Fibroblast of pulmonary artery (primary cell): ENCODE results near the gene GNG12.
"Not testable (repeated sequence)": the region's sequence is repeated elsewhere in the genome, so short reads cannot be mapped to it uniquely, and the experiment has no call there.

Experiments
- DNase-seq: peaks from one replicate; pipeline ENCODE4 v3.0.0-alpha.2; 2010; ENCODE audit warnings: low read depth
- H3K4me3 ChIP-seq: replicated peaks from 2 replicates; pipeline ENCODE4 v1.5.1; 2011; ENCODE audit warnings: low read depth, mild to moderate bottlenecking, control low read depth, low read length, moderate library complexity
- TF ChIP-seq, protein P1 (sequence below): IDR thresholded peaks from 2 replicates; pipeline ENCODE4 v1.5.1; 2011; ENCODE audit warnings: mild to moderate bottlenecking, control low read depth, low read length, inconsistent platforms; ENCODE audit errors: missing control alignments

GNG12 gene

GRCh38 chr1:67662884-67663283, 170.4 kb downstream of the GNG12 start:
- H3K4me3 ChIP-seq = no peak overlapping the region
- DNase-seq = no peak
- TF ChIP-seq, protein P1, sequence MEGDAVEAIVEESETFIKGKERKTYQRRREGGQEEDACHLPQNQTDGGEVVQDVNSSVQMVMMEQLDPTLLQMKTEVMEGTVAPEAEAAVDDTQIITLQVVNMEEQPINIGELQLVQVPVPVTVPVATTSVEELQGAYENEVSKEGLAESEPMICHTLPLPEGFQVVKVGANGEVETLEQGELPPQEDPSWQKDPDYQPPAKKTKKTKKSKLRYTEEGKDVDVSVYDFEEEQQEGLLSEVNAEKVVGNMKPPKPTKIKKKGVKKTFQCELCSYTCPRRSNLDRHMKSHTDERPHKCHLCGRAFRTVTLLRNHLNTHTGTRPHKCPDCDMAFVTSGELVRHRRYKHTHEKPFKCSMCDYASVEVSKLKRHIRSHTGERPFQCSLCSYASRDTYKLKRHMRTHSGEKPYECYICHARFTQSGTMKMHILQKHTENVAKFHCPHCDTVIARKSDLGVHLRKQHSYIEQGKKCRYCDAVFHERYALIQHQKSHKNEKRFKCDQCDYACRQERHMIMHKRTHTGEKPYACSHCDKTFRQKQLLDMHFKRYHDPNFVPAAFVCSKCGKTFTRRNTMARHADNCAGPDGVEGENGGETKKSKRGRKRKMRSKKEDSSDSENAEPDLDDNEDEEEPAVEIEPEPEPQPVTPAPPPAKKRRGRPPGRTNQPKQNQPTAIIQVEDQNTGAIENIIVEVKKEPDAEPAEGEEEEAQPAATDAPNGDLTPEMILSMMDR = no peak

DNA sequence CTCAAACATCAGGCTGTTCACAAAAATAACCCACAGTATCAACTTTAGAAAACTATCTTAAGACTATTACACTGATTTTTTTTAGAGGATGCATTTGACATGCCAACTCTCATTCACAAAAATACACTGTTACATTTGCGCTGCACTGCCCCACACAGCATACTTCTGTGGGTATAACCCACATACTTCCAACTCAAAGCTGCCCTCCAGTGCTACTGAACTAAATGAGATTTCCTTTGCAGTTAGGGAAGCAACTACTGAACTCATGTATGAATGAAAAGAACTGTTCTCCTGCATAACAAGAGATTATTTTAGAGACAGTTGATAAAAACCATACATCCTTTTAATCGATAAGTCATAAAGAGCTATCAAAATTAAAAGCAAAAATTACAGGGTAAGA, 174.0 kb downstream of the GNG12 start:
- no peak for DNase-seq
- no peak overlapping the region for H3K4me3 ChIP-seq
- TF ChIP-seq, protein P1 = no peak

DNA sequence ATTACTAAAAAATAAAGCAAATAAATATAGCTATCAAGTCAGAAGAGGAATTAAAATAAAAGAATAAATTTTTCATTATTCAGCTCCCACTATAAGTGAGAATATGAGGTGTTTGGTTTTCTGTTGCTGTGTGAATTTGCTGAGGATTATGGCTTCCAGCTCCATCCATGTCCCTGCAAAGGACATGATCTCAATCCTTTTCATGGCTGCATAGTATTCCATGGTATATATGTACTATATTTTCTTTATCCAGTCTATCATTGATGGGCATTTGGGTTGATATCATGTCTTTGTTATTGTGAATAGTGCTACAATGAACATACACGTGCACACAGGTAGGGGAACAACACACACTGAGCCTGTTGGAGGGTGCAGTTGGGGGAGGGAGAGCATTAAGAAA, 176.1 kb downstream of the GNG12 start:
- H3K4me3 ChIP-seq, DNase-seq: not testable (repeated sequence)

- H3K4me3 ChIP-seq = no peak overlapping the region
- TF ChIP-seq, protein P1 = no peak
- no peak for DNase-seq
Observed at GRCh38 chr1:67655581-67655980, 177.7 kb downstream of the GNG12 start.

GRCh38 chr1:67653304-67653703, 180.0 kb downstream of the GNG12 start:
- DNase-seq = no peak
- H3K4me3 ChIP-seq = no peak overlapping the region
- TF ChIP-seq, protein P1 = no peak

DNA sequence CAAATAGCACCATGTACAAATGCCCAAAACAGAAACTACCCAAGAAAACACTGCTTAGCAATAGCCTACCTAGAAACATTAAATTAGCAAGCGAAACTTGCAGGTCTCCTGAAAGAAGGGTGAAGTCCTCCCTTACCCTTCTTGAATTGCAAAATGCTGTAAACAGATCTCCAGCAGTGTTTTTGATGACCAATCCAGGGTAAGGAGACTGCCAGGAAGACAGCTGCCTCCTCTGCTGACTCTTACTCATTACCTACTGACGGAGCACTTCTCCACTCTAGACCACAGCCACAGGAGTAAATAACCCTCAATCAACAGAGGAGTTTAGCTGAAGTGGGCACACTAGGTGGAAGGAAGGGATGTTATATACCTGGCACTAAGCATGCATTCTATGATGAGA, 180.5 kb downstream of the GNG12 start:
- TF ChIP-seq, protein P1 = no peak
- H3K4me3 ChIP-seq = no peak overlapping the region
- peak; percentile 83 for DNase-seq
